Body of pancreas (tissue), 4 donors: ENCODE measurements around the gene TAS2R50. TPM values are rescaled to one million over a fixed set of nuclear protein-coding genes. Genes with fewer than 3 reads are reported as not detected.
"Not testable (repeated sequence)": the region's sequence is repeated elsewhere in the genome, so short reads cannot be mapped to it uniquely, and the experiment has no call there.

Experiments
- ATAC-seq: fragments of 150-250 bp; one replicate; pipeline ENCODE4 v1.9.1; 2016
- DNase-seq, 4 donors: peaks; one replicate each; pipeline ENCODE4 v3.0.0-alpha.2; 2019
- H3K27ac ChIP-seq, 4 donors: fragments of 200-600 bp; sonication (generic); 1 replicate in 3 of 4; 2 replicates in 1 of 4; pipeline versions ENCODE4 v1.5.1 to v1.6.1; 2016 to 2019; ENCODE audit warnings: mild to moderate bottlenecking in 1 of 4, mixed read lengths in 1 of 4, moderate library complexity in 1 of 4
- H3K27me3 ChIP-seq, 2 donors: fragments of 200-600 bp; sonication (generic); one replicate each; pipeline ENCODE4 v1.6.0; 2016; ENCODE audit warnings: mild to moderate bottlenecking in 1 of 2
- H3K36me3 ChIP-seq, 2 donors: fragments of 200-600 bp; sonication (generic); replicated peaks in 1 of 2; 2 replicates each; pipeline ENCODE4 v1.5.1; 2016; ENCODE audit warnings: low read depth in 2 of 2; ENCODE audit not compliant: insufficient read depth in 1 of 2
- H3K4me1 ChIP-seq: fragments of 200-600 bp; sonication (generic); one replicate; pipeline ENCODE4 v1.6.0; 2016
- H3K4me3 ChIP-seq, 2 donors: fragments of 200-600 bp; sonication (generic); 1 replicate in 1 of 2; 2 replicates in 1 of 2; pipeline ENCODE4 v1.5.1; 2016 to 2019
- H3K9me3 ChIP-seq, 3 donors: fragments of 200-600 bp; sonication (generic); 1 replicate in 2 of 3; 2 replicates in 1 of 3; pipeline ENCODE4 v1.5.1; 2016
- POLR2A ChIP-seq, 3 donors: fragments of 450-650 bp; IDR thresholded peaks; one replicate each; pipeline ENCODE4 v1.6.1; 2016; ENCODE audit warnings: antibody characterized with exemption in 3 of 3, mild to moderate bottlenecking in 2 of 3
- WGBS, 2 donors: methylation state at CpG; one replicate each; pipeline ENCODE4 v1.1.5; 2017; 5-methylcytosine and 5-hydroxymethylcytosine counted together
- intact Hi-C: fragments of 100-400 bp; cut with DNase I; formaldehyde crosslinking; loops from one replicate; pipeline ENCODE4 v1.15.1; 2023
- total RNA-seq, 2 donors: library from RNA; depleted of rRNA; stranded (reverse); fragments of >200 nt; gene quantifications; one replicate each; pipeline ENCODE4 v1.1.0, GENCODE V29; 2016
- TF ChIP-seq, protein P1 (sequence below), 7 experiments: fragments of 450-650 bp in 4 of 7; fragments of 200-600 bp in 3 of 7; sonication (generic) in 3 of 7; IDR thresholded peaks; one replicate each; pipeline ENCODE4 v1.5.1; 2016 to 2019; ENCODE audit warnings: antibody characterized with exemption in 7 of 7

TAS2R50 gene
- 1 to 10 TPM; 3.1 to 3.3 TPM for total RNA-seq

- Histone ChIP-seq H3K4me3 (no peak within 1 kb of the TSS), H3K4me1 (no peaks in the 10 kb centered on the region), H3K36me3 (no peaks in the 10 kb centered on the region), H3K27me3 (no peaks in the 10 kb centered on the region), H3K9me3 (no peaks in the 10 kb centered on the region), H3K27ac (no peak within 1 kb of the TSS)
- WGBS, 2 donors = 44 to 46% methylated on average over 2 of the region's 2 CpGs
- ATAC-seq (no peak), DNase-seq (no peak)
- TF ChIP-seq, protein P1, sequence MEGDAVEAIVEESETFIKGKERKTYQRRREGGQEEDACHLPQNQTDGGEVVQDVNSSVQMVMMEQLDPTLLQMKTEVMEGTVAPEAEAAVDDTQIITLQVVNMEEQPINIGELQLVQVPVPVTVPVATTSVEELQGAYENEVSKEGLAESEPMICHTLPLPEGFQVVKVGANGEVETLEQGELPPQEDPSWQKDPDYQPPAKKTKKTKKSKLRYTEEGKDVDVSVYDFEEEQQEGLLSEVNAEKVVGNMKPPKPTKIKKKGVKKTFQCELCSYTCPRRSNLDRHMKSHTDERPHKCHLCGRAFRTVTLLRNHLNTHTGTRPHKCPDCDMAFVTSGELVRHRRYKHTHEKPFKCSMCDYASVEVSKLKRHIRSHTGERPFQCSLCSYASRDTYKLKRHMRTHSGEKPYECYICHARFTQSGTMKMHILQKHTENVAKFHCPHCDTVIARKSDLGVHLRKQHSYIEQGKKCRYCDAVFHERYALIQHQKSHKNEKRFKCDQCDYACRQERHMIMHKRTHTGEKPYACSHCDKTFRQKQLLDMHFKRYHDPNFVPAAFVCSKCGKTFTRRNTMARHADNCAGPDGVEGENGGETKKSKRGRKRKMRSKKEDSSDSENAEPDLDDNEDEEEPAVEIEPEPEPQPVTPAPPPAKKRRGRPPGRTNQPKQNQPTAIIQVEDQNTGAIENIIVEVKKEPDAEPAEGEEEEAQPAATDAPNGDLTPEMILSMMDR (IDR thresholded peaks at IDR 0.05) = no peak
- no peak for TF ChIP-seq POLR2A (IDR thresholded peaks at IDR 0.05)
- intact Hi-C loops = no loop called here
These were observed at the start of gene TAS2R50 for GRCh38 chr12:10986812-10987211. Gene TAS2R50, minus strand, starts transcription at chr12:10986912. Its CDS starts 52 bp downstream, at chr12:10986860.

DNA sequence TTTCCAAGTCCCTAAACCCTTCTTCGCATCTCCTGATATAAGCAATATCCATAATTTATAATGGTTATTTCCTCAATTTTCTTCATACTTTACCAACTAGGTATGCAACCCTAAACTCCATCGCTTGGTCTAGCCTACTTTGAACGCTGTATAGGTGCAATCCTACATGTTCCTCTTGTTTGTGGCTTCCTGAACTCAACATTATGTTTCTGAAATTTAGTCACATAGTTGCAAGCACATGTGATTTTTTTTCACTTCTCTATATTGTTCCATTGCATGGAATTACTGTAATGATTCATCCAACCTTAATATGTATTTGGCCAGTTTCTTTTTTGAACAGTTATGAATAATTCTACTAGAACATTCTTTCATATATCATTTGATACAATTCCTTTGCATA lies 47.2 kb upstream of the TAS2R50 start:
- H3K4me1 ChIP-seq, H3K36me3 ChIP-seq, H3K27me3 ChIP-seq, ATAC-seq, DNase-seq, intact Hi-C loops, H3K27ac ChIP-seq, H3K9me3 ChIP-seq, H3K4me3 ChIP-seq: not testable (repeated sequence)
- 89 to 90% methylated on average over 1 of the region's 3 CpGs for WGBS, 2 donors

DNA sequence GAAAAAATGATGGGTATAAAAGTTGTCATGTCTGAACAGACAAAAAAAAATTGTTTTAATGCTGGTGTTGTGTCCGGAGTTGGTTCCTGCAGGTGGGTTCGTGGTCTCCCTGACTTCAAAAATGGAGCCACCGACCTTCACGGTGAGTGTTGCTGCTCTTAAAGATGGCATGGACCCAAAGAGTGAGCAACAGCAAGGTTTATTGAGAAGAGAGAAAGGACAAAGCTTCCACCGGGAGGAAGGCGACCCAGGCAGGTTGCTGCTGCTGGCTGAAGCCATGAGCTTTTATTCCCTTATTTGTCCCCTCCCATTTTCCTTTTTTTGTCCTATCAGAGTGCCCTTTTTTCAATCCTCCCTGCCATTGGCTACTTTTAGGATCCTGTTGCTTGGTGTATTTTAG lies 44.6 kb upstream of the TAS2R50 start, which contains the start of gene TAS2R31:
TSS of gene TAS2R31 (minus strand) at position 101 of the 400 bp plus-strand sequence. CDS start at position 29, 72 bp downstream.
- H3K4me3 ChIP-seq = no peak within 1 kb of the TSS
- ATAC-seq = no peak
- 91 to 96% methylated on average over 6 of the region's 6 CpGs for WGBS, 2 donors
- H3K27me3 ChIP-seq = no peaks in the 10 kb centered on the region
- no peaks in the 10 kb centered on the region for H3K36me3 ChIP-seq
- no peaks in the 10 kb centered on the region for H3K9me3 ChIP-seq
- H3K27ac ChIP-seq = no peak within 1 kb of the TSS
- no peak for DNase-seq
- intact Hi-C loops = no loop called here
- no peak for TF ChIP-seq POLR2A (IDR thresholded peaks at IDR 0.05)
- TF ChIP-seq, protein P1 (IDR thresholded peaks at IDR 0.05) = no peak
- no peaks in the 10 kb centered on the region for H3K4me1 ChIP-seq

DNA sequence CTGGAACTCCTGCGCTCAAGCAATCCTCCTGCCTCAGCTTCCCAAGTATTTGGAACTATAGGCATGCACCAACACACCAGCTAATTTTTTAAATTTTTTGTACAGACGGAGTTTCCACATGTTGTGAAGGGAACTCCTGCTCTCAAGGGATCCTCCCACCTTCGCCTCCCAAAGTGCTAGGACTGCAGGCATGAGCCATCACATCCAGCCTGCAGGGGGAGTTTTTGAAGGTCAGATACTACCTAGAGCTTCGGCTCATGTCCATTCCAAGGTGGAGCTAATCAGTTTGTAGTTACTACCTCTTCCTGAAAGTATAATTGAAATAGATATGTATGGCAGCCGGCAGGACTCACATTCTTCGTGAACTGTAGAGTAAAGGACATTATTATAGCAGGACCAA lies 39.4 kb upstream of the TAS2R50 start:
- Histone ChIP-seq H3K4me1 (no peaks in the 10 kb centered on the region), H3K36me3 (no peaks in the 10 kb centered on the region), H3K4me3 (no peak overlapping the region), H3K27me3 (no peaks in the 10 kb centered on the region), H3K27ac (no peak overlapping the region), H3K9me3 (no peaks in the 10 kb centered on the region)
- TF ChIP-seq, protein P1 (IDR thresholded peaks at IDR 0.05) = no peak
- no peak for TF ChIP-seq POLR2A (IDR thresholded peaks at IDR 0.05)
- ATAC-seq = no peak
- WGBS, 2 donors = 93 to 99% methylated on average over 6 of the region's 6 CpGs
- intact Hi-C loops = no loop called here
- no peak for DNase-seq

- no peaks in the 10 kb centered on the region for H3K27me3 ChIP-seq
- intact Hi-C loops = no loop called here
- H3K27ac ChIP-seq = no peak overlapping the region
- ATAC-seq = no peak
- 65 to 72% methylated on average over 2 of the region's 2 CpGs for WGBS, 2 donors
- H3K9me3 ChIP-seq = no peaks in the 10 kb centered on the region
- no peak for TF ChIP-seq POLR2A (IDR thresholded peaks at IDR 0.05)
- TF ChIP-seq, protein P1 (IDR thresholded peaks at IDR 0.05) = peak in 1 of 7 experiments; percentile 2
- no peak for DNase-seq
- H3K36me3 ChIP-seq = no peaks in the 10 kb centered on the region
- no peaks in the 10 kb centered on the region for H3K4me1 ChIP-seq
- H3K4me3 ChIP-seq = no peak overlapping the region
These were observed 36.7 kb upstream of the TAS2R50 start for GRCh38 chr12:11023387-11023786.
